ENCODE data around the gene PPP1R16B.
A peak's percentile ranks its signal among the peaks of the same experiment; 100 is the strongest.

The PPP1R16B gene

GRCh38 chr20:38902601-38903000 lies 97.1 kb downstream of the PPP1R16B start:
- DNase-seq = no peak

GRCh38 chr20:38903335-38903734 lies 97.8 kb downstream of the PPP1R16B start:
- DNase-seq = no peak

GRCh38 chr20:38905375-38905774 lies 99.9 kb downstream of the PPP1R16B start:
- no peak for DNase-seq

- no peak for DNase-seq
Measured at GRCh38 chr20:38907918-38908677, 102.6 kb downstream of the PPP1R16B start.

GRCh38 chr20:38915355-38915754 lies 109.9 kb downstream of the PPP1R16B start:
- DNase-seq = no peak

GRCh38 chr20:38917657-38918056 lies 112.2 kb downstream of the PPP1R16B start:
- DNase-seq = no peak

- DNase-seq = no peak
Measured at GRCh38 chr20:38918172-38918571, 112.7 kb downstream of the PPP1R16B start.

- DNase-seq = no peak
Measured at GRCh38 chr20:38919683-38920082, 114.2 kb downstream of the PPP1R16B start.

- DNase-seq = no peak
Measured at GRCh38 chr20:38920411-38920810, 114.9 kb downstream of the PPP1R16B start.

GRCh38 chr20:38920851-38921250 lies 115.4 kb downstream of the PPP1R16B start:
- DNase-seq = no peak

- DNase-seq = no peak
Measured at GRCh38 chr20:38924718-38925117, 119.2 kb downstream of the PPP1R16B start.

GRCh38 chr20:38926142-38926933 lies 120.8 kb downstream of the PPP1R16B start, which contains the start of gene FAM83D:
FAM83D (plus strand) TSS chr20:38926417; CDS start chr20:38926443, 26 bp downstream.
- DNase-seq = peak; percentile 96 to 97

- DNase-seq = no peak
Measured at GRCh38 chr20:38926934-38927616, 121.6 kb downstream of the PPP1R16B start.

- DNase-seq = no peak
Measured at GRCh38 chr20:38927902-38928578, 122.5 kb downstream of the PPP1R16B start.

- no peak for DNase-seq
Measured at GRCh38 chr20:38930242-38930569, 124.7 kb downstream of the PPP1R16B start.

GRCh38 chr20:38931984-38932383 lies 126.5 kb downstream of the PPP1R16B start:
- no peak for DNase-seq

GRCh38 chr20:38932457-38933120 lies 127.1 kb downstream of the PPP1R16B start:
- DNase-seq = peak; percentile 11 to 19

- DNase-seq = no peak
Measured at GRCh38 chr20:38934530-38934929, 129.0 kb downstream of the PPP1R16B start.

GRCh38 chr20:38935285-38935684 lies 129.8 kb downstream of the PPP1R16B start:
- DNase-seq = peak in 1 of 2 experiments; percentile 13

- DNase-seq = no peak
Measured at GRCh38 chr20:38935967-38936407, 130.5 kb downstream of the PPP1R16B start.

- no peak for DNase-seq
Measured at GRCh38 chr20:38937000-38937399, 131.5 kb downstream of the PPP1R16B start.

GRCh38 chr20:38937978-38938473 lies 132.5 kb downstream of the PPP1R16B start:
- no peak for DNase-seq

Measured in AML-193 (cell line).